Measurements from ENCODE around the gene SMARCA2.

Gene SMARCA2

DNA sequence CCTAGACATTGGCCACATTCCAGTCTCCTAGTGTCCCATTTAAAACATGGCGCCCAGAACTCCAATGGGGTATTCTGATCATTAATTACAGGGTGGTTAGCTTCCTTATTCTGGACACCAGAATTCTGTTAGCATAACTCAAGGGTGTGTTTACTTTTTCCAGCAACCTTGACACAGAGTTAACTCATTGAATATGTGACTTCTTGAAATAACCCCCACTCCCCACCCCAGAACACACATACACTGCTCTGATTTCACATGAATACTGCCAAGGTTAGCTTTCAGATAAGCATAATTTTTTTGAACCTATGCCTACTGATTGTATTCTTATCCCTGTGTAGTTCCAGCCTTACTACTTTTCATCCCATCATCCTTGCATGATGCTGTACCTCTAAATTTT is 151.1 kb downstream of the SMARCA2 start:
- DNase-seq (ENCODE audit: low spot score), result no peak
- FAIRE-seq, result no peak

- FAIRE-seq (no peak), DNase-seq (ENCODE audit: low spot score) (no peak)
These were observed 153.9 kb downstream of the SMARCA2 start for GRCh38 chr9:2169035-2169434.

DNA sequence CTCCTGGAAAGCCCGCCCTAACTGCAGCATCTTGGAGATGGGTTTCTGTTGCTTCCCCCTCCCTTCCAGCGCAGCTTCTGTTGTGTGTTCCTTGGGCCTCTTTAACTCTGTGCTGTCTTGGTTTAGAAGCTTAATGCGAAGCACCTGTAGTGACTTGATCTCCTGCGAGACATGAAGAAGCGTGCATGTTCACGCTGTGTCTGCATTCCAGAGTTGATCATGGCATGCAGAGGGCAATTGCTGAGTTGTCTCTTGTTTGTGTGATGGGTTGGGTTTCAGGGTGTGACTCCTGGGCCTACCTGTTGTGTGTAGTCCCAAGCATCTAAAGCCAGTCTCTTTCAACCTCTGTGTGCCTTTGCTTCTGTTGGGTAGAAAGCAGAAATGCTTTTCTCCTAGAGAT is 155.6 kb downstream of the SMARCA2 start:
- FAIRE-seq (no peak), DNase-seq (ENCODE audit: low spot score) (no peak)

- FAIRE-seq, result no peak
These were observed 158.0 kb downstream of the SMARCA2 start for GRCh38 chr9:2173170-2173569.

GRCh38 chr9:2173861-2174260 is 158.7 kb downstream of the SMARCA2 start:
- no peak for FAIRE-seq

More at GRCh38 chr9:2173170-2173569, 158.0 kb downstream of the SMARCA2 start:
- DNase-seq (ENCODE audit: low spot score), result no peak

DNA sequence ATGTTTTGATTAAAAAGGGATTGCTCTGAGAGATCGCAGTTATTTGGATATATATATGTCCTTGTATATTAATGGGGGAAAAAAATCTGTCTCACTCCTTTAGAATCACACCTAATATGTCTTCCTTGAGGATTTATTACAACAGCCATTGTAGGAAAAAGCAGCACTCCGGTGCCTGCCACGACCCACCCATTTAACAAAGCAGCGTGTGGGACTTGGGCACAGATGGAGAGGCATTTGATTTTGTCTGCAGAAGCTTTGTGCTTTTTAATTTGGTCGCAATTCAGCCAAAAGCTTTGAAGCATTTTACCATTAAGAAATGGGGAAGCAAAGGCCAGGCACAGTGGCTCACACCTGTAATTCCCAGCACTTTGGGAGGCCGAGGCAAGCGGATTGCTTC is 159.2 kb downstream of the SMARCA2 start:
- DNase-seq (ENCODE audit: low spot score) (no peak), FAIRE-seq (no peak)

More at GRCh38 chr9:2173861-2174260, 158.7 kb downstream of the SMARCA2 start:
- DNase-seq (ENCODE audit: low spot score), result no peak

- FAIRE-seq (no peak), DNase-seq (ENCODE audit: low spot score) (no peak)
These were observed 159.8 kb downstream of the SMARCA2 start for GRCh38 chr9:2174911-2175310.

GRCh38 chr9:2177121-2177520 is 162.0 kb downstream of the SMARCA2 start:
- no peak for DNase-seq (ENCODE audit: low spot score)
- no peak for FAIRE-seq

- DNase-seq (ENCODE audit: low spot score) (no peak), FAIRE-seq (no peak)
These were observed 163.0 kb downstream of the SMARCA2 start for GRCh38 chr9:2178034-2178734.

DNA sequence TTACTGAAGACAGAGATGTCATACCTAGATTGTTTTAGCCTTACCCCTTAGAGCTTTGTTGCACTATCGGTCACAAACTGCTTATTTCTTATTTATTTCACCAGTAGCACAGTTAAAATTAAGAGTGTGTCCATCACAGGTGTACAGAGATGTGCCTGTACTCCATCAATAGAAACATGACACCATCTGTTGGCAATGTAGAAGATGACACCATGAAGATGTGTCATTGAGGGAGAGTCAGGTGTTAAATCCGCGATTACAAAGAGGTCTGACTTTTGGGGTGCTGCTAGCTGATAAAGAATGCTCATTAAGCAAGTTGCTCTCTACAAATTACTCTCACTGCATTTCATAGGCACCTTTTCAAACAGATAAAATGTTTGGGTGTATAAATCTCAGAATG is 164.4 kb downstream of the SMARCA2 start:
- DNase-seq (ENCODE audit: low spot score), result no peak
- FAIRE-seq, result no peak

DNA sequence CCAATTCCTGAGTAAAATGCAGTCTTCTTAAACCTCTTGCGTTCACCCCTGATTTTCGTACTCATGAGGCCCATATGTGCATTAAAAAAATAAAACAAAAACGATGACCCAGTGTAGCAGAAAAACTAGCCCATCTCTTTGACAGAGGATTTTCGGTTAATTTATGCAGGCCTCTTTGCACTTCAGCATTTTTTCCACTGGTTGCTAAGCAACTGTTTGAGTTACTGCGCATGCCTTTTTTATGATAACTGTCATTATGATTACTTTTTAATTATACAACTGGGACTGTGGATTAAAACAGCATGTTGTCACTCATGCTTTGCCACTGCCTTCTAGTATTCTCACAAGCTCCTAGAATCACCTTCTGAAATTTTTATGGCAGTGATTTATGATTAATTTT is 165.0 kb downstream of the SMARCA2 start:
- FAIRE-seq, result no peak
- no peak for DNase-seq (ENCODE audit: low spot score)

DNA sequence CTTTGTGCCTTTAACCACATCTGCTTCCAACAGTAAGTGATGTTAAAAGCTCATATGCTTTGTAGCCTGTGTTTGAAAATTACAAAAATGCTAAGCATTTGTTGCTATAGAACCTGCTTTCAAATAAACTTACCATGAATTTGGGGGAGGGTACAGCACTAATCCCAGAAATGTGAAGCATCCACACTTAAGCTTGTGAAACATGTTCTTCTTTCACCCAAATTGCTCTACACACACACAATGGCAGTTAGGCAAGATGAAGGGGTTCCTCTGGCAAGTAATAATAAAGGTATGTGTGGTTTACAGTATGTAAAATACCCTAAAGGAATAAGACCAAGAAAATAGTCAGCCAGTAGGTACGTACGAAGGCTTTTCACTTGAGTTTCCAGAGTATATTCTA is 165.6 kb downstream of the SMARCA2 start:
- no peak for FAIRE-seq
- no peak for DNase-seq (ENCODE audit: low spot score)

- DNase-seq (ENCODE audit: low spot score) (no peak), FAIRE-seq (no peak)
These were observed 166.6 kb downstream of the SMARCA2 start for GRCh38 chr9:2181792-2182191.

DNA sequence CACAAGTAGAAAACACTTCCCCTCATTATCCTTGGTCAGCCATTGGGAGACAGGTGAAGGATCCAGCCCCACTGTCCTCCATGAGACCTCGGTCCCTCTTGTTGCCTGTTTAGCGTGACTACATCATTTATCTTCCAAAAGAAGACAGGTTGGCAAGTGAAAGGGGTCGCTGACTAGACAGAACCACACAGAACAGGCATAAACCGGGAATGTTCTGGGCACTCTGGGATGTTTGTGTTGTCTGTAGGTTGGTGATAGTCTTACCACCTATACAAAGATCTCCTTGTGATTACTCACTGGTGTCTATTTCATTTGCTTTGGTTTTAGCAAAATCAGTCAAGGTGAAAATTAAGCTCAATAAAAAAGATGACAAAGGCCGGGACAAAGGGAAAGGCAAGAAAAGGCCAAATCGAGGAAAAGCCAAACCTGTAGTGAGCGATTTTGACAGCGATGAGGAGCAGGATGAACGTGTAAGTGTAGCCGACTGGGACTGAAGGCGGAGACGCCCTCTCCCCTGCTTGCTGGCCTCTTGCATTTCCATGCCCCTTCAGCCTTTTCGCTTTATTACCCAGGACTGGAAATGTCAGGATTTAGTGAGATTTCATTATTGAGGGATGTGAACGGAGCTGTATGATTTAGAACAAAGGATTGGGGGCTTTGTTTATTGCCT is 175.9 kb downstream of the SMARCA2 start:
- no peak for FAIRE-seq
- DNase-seq (ENCODE audit: low spot score), result no peak

- FAIRE-seq (no peak), DNase-seq (ENCODE audit: low spot score) (no peak)
These were observed 176.4 kb downstream of the SMARCA2 start for GRCh38 chr9:2191609-2191972.

DNA sequence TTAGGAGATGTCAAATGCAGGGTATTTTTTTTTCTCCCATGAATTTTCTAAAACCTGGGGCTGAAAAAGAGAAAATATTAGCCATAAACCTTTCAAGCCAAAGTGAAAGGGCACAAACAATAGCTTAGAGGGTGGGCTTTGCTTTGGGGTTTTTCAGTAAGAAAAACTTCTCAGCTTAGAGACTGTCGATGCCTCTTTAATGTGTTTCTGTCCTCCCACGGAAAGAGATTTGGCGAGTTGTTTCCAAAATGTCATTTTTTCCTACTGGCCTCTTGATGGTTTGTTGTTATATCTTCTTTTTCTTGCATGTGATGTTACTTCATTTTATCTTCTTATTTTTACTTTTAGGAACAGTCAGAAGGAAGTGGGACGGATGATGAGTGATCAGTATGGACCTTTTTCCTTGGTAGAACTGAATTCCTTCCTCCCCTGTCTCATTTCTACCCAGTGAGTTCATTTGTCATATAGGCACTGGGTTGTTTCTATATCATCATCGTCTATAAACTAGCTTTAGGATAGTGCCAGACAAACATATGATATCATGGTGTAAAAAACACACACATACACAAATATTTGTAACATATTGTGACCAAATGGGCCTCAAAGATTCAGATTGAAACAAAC is 177.3 kb downstream of the SMARCA2 start:
- no peak for DNase-seq (ENCODE audit: low spot score)
- FAIRE-seq, result no peak

DNA sequence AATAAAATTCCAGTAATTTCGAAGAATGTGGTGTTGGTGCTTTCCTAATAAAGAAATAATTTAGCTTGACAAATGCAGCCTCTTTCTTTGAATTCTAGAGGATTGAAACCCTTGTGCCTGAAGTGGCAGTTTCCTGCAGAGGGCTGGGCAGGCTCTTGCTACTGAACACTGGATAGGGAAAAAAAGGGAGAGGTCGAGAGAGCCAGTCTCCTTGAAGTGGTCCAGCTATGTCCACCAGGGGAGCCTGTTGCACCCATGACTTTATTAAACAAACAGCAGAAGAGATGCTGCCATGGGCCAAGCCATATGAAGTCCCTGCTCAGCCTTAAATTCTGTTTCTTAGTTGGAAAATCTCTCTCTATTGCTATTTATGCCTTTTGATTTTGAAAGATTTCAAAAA is 178.4 kb downstream of the SMARCA2 start:
- FAIRE-seq (no peak), DNase-seq (ENCODE audit: low spot score) (no peak)

GRCh38 chr9:2195211-2195610 is 180.1 kb downstream of the SMARCA2 start:
- FAIRE-seq, result no peak
- no peak for DNase-seq (ENCODE audit: low spot score)

- FAIRE-seq, result no peak
- no peak for DNase-seq (ENCODE audit: low spot score)
These were observed 181.6 kb downstream of the SMARCA2 start for GRCh38 chr9:2196757-2197156.

DNA sequence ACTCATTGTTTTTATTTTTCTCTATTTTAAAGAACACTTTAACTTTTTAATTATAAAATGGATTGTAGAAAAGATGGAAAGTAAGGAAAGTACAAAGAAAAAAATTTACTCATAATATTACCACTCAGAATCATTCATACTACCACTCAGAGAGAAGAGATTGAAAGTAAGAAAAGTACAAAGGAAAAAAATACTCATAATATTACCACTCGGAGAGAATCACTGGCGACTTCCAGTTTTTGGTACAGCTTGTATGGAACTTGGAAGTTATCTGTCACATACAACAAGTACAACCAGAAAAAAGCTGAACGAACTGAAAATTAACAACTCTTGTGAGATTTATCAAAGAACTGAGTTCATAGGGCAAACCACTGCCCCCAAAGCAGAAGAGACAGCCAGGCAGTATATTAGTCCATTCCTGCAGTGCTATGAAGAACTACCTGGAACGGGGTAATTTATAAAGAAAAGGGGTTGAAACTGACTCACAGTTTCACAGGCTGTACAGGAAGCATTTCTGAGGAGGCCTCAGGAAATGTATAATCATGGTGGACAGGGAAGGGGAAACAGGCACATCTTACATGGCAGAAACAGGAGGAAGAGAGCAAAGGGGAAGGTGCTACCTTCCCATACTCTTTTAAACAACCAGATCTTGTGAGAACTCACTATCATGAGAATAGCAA is 183.9 kb downstream of the SMARCA2 start:
- FAIRE-seq (no peak), DNase-seq (ENCODE audit: low spot score) (no peak)

GRCh38 chr9:2199999-2200796 is 185.1 kb downstream of the SMARCA2 start:
- FAIRE-seq, result no peak

More at GRCh38 chr9:2199999-2200796, 185.1 kb downstream of the SMARCA2 start:
- no peak for DNase-seq (ENCODE audit: low spot score)
